GM18907 (cell line): ENCODE results near the gene PID1.

ENCODE experiments used
- ATAC-seq: cut with Tn5 transposase; IDR thresholded peaks from one replicate; pipeline ENCODE4 v1.9.1; 2021; ENCODE audit warnings: mild to moderate bottlenecking, moderate library complexity; ENCODE audit not compliant: unreplicated experiment

PID1 gene

GRCh38 chr2:229127471-229127870, 143.6 kb downstream of the PID1 start:
- no peak for ATAC-seq

- no peak for ATAC-seq
Observed at GRCh38 chr2:229126066-229126465, 145.0 kb downstream of the PID1 start.

GRCh38 chr2:229124136-229124535, 147.0 kb downstream of the PID1 start:
- ATAC-seq = no peak

- ATAC-seq = peak; percentile 90
Observed at GRCh38 chr2:229118927-229119326, 152.2 kb downstream of the PID1 start.

- no peak for ATAC-seq
Observed at GRCh38 chr2:229118336-229118735, 152.8 kb downstream of the PID1 start.

- no peak for ATAC-seq
Observed at GRCh38 chr2:229111744-229112143, 159.3 kb downstream of the PID1 start.

GRCh38 chr2:229109195-229109594, 161.9 kb downstream of the PID1 start:
- ATAC-seq = no peak

- no peak for ATAC-seq
Observed at GRCh38 chr2:229107601-229108000, 163.5 kb downstream of the PID1 start.

- ATAC-seq = no peak
Observed at GRCh38 chr2:229104974-229105387, 166.1 kb downstream of the PID1 start.

- no peak for ATAC-seq
Observed at GRCh38 chr2:229104025-229104424, 167.1 kb downstream of the PID1 start.

GRCh38 chr2:229101314-229101713, 169.8 kb downstream of the PID1 start:
- ATAC-seq = no peak

GRCh38 chr2:229099231-229099630, 171.9 kb downstream of the PID1 start:
- ATAC-seq = no peak

GRCh38 chr2:229098801-229099200, 172.3 kb downstream of the PID1 start:
- ATAC-seq = no peak

- ATAC-seq = no peak
Observed at GRCh38 chr2:229096409-229097066, 174.5 kb downstream of the PID1 start.

- ATAC-seq = no peak
Observed at GRCh38 chr2:229095472-229095871, 175.6 kb downstream of the PID1 start.

GRCh38 chr2:229090225-229090624, 180.9 kb downstream of the PID1 start:
- ATAC-seq = no peak

GRCh38 chr2:229089776-229090175, 181.3 kb downstream of the PID1 start:
- ATAC-seq = no peak

GRCh38 chr2:229088966-229089700, 182.0 kb downstream of the PID1 start:
- no peak for ATAC-seq

- ATAC-seq = no peak
Observed at GRCh38 chr2:229088517-229088913, 182.6 kb downstream of the PID1 start.

- ATAC-seq = no peak
Observed at GRCh38 chr2:229087843-229088516, 183.1 kb downstream of the PID1 start.

GRCh38 chr2:229087267-229087666, 183.8 kb downstream of the PID1 start:
- no peak for ATAC-seq

- ATAC-seq = no peak
Observed at GRCh38 chr2:229085439-229085838, 185.6 kb downstream of the PID1 start.
